Fibroblast of pulmonary artery (primary cell): ENCODE measurements around the gene FUCA1.
"Not testable (repeated sequence)": the region's sequence is repeated elsewhere in the genome, so short reads cannot be mapped to it uniquely, and the experiment has no call there.

Experiments used
- DNase-seq: peaks from one replicate; pipeline ENCODE4 v3.0.0-alpha.2; 2010; ENCODE audit warnings: low read depth
- H3K4me3 ChIP-seq: replicated peaks from 2 replicates; pipeline ENCODE4 v1.5.1; 2011; ENCODE audit warnings: low read depth, mild to moderate bottlenecking, control low read depth, low read length, moderate library complexity
- CTCF ChIP-seq: IDR thresholded peaks from 2 replicates; pipeline ENCODE4 v1.5.1; 2011; ENCODE audit warnings: mild to moderate bottlenecking, control low read depth, low read length, inconsistent platforms; ENCODE audit errors: missing control alignments

Gene FUCA1

GRCh38 chr1:23904748-23905357, 36.8 kb upstream of the FUCA1 start:
- DNase-seq = no peak
- H3K4me3 ChIP-seq = no peak overlapping the region
- no peak for TF ChIP-seq CTCF

- no peak for DNase-seq
- no peak for TF ChIP-seq CTCF
- no peak overlapping the region for H3K4me3 ChIP-seq
These were observed 35.7 kb upstream of the FUCA1 start for GRCh38 chr1:23903754-23904153.

DNA sequence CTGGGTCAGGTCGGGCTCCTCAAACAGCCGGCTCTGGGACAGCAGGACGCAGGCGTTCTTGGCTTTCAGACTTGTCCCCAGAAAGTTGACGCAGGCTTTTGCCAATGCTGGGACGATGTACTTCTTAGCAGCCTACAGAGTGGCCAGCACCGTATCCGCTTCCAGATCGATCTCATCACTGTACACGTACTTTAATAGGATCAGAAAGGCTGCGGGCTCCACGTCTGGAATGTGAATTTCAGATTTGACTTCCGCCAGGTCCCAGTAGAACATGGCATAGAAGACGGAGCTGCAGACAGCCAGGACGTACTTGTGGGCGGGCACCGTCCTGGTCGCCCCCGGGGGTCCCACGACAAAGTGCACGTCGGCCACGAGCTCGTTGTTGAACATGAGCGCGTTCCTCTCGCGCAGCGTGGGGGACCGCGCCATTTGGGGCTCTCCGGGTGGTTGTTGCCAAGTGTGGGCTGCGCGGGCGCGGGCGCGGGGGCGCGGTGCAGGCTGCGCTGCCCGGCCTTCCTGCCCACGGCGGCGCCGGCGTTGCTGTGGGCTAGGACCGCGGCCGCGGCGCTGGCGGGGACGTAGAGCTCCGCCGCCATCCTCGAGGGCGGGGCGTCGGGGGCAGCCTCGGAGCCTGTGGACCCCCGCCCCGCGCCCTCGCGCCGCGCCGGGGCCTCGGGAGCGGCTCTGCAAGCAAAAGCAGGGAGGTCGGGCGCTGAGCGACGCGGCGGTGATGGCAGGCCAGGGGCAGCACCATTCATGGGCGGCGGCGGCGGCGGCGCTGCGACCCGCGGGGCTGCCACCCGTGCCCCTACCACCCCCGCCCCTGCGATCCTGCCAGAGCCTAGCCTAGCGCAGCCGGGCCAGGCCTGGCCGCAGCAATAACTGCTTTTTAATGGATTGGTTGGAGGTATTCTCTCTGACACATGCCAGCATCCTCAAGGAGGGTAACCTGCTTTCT, 34.5 kb upstream of the FUCA1 start:
- no peak for DNase-seq
- no peak overlapping the region for H3K4me3 ChIP-seq
- no peak for TF ChIP-seq CTCF

DNA sequence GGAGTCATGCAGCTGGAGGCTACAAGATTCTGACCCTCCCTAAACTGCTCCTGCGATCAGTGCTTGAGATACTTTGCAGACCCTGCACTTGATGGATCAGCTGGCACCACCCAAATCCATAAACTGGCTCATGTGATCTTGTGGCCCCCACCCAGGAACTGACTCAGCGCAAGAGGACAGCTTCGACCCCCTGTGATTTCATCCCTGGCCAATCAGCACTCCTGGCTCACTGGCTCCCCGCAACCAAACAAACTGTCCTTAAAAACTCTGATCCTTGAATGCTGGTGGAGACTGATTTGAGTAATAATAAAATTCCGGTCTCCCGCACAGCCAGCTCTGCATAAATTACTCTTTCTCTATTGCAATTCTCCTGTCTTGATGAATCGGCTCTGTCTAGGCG, 31.9 kb upstream of the FUCA1 start:
- DNase-seq, H3K4me3 ChIP-seq: not testable (repeated sequence)

GRCh38 chr1:23899070-23899469, 31.0 kb upstream of the FUCA1 start:
- DNase-seq = no peak
- TF ChIP-seq CTCF = no peak
- no peak overlapping the region for H3K4me3 ChIP-seq

DNA sequence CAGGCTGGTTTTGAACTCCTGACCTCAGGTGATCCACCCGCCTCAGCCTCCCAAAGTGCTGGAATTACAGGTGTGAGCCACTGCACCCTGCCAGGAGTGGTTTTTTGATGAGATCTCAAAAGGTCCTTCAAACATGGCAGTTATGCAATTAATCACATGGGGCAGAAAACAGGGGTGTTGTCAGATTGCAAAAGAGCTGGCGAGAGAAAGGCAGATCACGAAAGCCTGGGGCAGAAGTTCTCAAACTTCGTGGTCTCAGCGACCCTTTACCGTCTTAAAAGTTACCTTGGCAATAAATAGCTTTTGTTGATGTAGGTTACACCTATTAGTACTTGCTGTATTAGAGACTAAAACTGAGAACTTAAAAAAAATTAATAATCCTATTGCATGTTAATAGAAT, 29.0 kb upstream of the FUCA1 start:
- no peak for TF ChIP-seq CTCF
- no peak for DNase-seq
- no peak overlapping the region for H3K4me3 ChIP-seq

- DNase-seq = no peak
- no peak for TF ChIP-seq CTCF
- H3K4me3 ChIP-seq = no peak overlapping the region
These were observed 28.4 kb upstream of the FUCA1 start for GRCh38 chr1:23896491-23896890.
